Stimulated activated naive B cell treated with anti-CD40 and anti-IgM and Interleukin-4, amounts not matched to agents 10 μg/mL and 1 μg/mL and 100 μg/mL, for 72 hours (primary cell): ENCODE results near the gene PEX1.
"Not testable (repeated sequence)": the region's sequence is repeated elsewhere in the genome, so short reads cannot be mapped to it uniquely, and the experiment has no call there.

Experiments
- ATAC-seq, 2 donors: fragments of 150-1000 bp; cut with Tn5 transposase; replicated peaks; 2 replicates each; pipeline ENCODE4 v1.10.0; 2021; ENCODE audit warnings: moderate library complexity in 1 of 2
- DNase-seq: peaks from one replicate; pipeline ENCODE4 v3.0.0; 2021
- H3K27ac Mint-ChIP-seq: one replicate; pipeline ENCODE4 v1.8.0; 2022; ENCODE audit warnings: mild to moderate bottlenecking, mixed read lengths
- H3K27me3 Mint-ChIP-seq, 2 donors: one replicate each; pipeline ENCODE4 v1.8.0; 2022; ENCODE audit warnings: mixed read lengths in 2 of 2
- H3K36me3 Mint-ChIP-seq, 2 donors: one replicate each; pipeline ENCODE4 v1.8.0; 2022; ENCODE audit warnings: mixed read lengths in 2 of 2, mild to moderate bottlenecking in 1 of 2
- H3K4me1 Mint-ChIP-seq, 2 donors: one replicate each; pipeline ENCODE4 v1.8.0; 2022; ENCODE audit warnings: mixed read lengths in 2 of 2, mild to moderate bottlenecking in 1 of 2
- H3K4me3 Mint-ChIP-seq, 2 donors: one replicate each; pipeline ENCODE4 v1.8.0; 2022; ENCODE audit warnings: mild to moderate bottlenecking in 2 of 2, mixed read lengths in 2 of 2, moderate library complexity in 1 of 2
- H3K9me3 Mint-ChIP-seq, 2 donors: one replicate each; pipeline ENCODE4 v1.8.0; 2022; ENCODE audit warnings: mixed read lengths in 2 of 2, mild to moderate bottlenecking in 1 of 2

PEX1 gene

GRCh38 chr7:92528188-92528957 is at the start of gene PEX1, which contains the start of gene RBM48:
Gene PEX1 (minus strand): TSS chr7:92528520. CDS start chr7:92528435, 85 bp downstream.
Gene RBM48 (plus strand): TSS chr7:92528795. CDS start chr7:92528814, 19 bp downstream.
- Mint-ChIP-seq H3K9me3 (no peaks in the 10 kb centered on the region), H3K36me3 (peaks cover 15 to 21% of the 10 kb centered on the region in 2 donors), H3K4me3 (peak within 1 kb of the TSS; percentile 87 to 91), H3K4me1 (peaks cover 9 to 12% of the 10 kb centered on the region in 2 donors), H3K27ac (peak within 1 kb of the TSS; percentile 96), H3K27me3 (no peaks in the 10 kb centered on the region)
- DNase-seq (peak; percentile 96), ATAC-seq (peak; percentile 91 to 94)

- no peak overlapping the region for H3K4me3 Mint-ChIP-seq
- no peaks in the 10 kb centered on the region for H3K9me3 Mint-ChIP-seq
- peaks cover 0 to 4% of the 10 kb centered on the region in 2 donors for H3K4me1 Mint-ChIP-seq
- ATAC-seq (no peak), DNase-seq (no peak)
- H3K27me3 Mint-ChIP-seq = no peaks in the 10 kb centered on the region
- no peak overlapping the region for H3K27ac Mint-ChIP-seq
- H3K36me3 Mint-ChIP-seq = peaks cover 18 to 35% of the 10 kb centered on the region in 2 donors
Observed at GRCh38 chr7:92576296-92576695, 48.0 kb upstream of the PEX1 start.

GRCh38 chr7:92569137-92569536 is 40.8 kb upstream of the PEX1 start:
- ATAC-seq (no peak), DNase-seq (no peak)
- Mint-ChIP-seq H3K9me3 (no peaks in the 10 kb centered on the region), H3K27ac (no peak overlapping the region), H3K4me3 (no peak overlapping the region), H3K27me3 (no peaks in the 10 kb centered on the region), H3K4me1 (peaks cover 0 to under 1% of the 10 kb centered on the region in 2 donors), H3K36me3 (peaks cover 28 to 31% of the 10 kb centered on the region in 2 donors)

GRCh38 chr7:92567460-92567859 is 39.1 kb upstream of the PEX1 start:
- ATAC-seq (no peak), DNase-seq (no peak)
- no peak overlapping the region for H3K4me3 Mint-ChIP-seq
- no peaks in the 10 kb centered on the region for H3K27me3 Mint-ChIP-seq
- no peaks in the 10 kb centered on the region for H3K9me3 Mint-ChIP-seq
- peak overlapping the region; percentile 59 for H3K27ac Mint-ChIP-seq
- peaks cover 30 to 39% of the 10 kb centered on the region in 2 donors for H3K36me3 Mint-ChIP-seq
- H3K4me1 Mint-ChIP-seq = no peaks in the 10 kb centered on the region

GRCh38 chr7:92563345-92563744 is 35.0 kb upstream of the PEX1 start:
- Mint-ChIP-seq H3K27ac (no peak overlapping the region), H3K4me3 (no peak overlapping the region), H3K27me3 (no peaks in the 10 kb centered on the region), H3K4me1 (no peaks in the 10 kb centered on the region), H3K9me3 (no peaks in the 10 kb centered on the region), H3K36me3 (peaks cover 22 to 30% of the 10 kb centered on the region in 2 donors)
- ATAC-seq = no peak
- DNase-seq = no peak

GRCh38 chr7:92560602-92561001 is 32.3 kb upstream of the PEX1 start:
- ATAC-seq = no peak
- Mint-ChIP-seq H3K36me3 (peaks cover 16 to 34% of the 10 kb centered on the region in 2 donors), H3K27ac (peak overlapping the region; percentile 51), H3K4me1 (no peaks in the 10 kb centered on the region), H3K27me3 (no peaks in the 10 kb centered on the region), H3K9me3 (no peaks in the 10 kb centered on the region), H3K4me3 (no peak overlapping the region)
- DNase-seq = no peak

GRCh38 chr7:92557808-92558362 is 29.6 kb upstream of the PEX1 start:
- Mint-ChIP-seq H3K4me3 (no peak overlapping the region), H3K4me1 (no peaks in the 10 kb centered on the region), H3K9me3 (no peaks in the 10 kb centered on the region), H3K36me3 (peaks cover 8 to 16% of the 10 kb centered on the region in 2 donors), H3K27ac (peak overlapping the region; percentile 14), H3K27me3 (no peaks in the 10 kb centered on the region)
- no peak for ATAC-seq
- no peak for DNase-seq

GRCh38 chr7:92557249-92557648 is 28.9 kb upstream of the PEX1 start:
- H3K27ac Mint-ChIP-seq = peak overlapping the region; percentile 7
- peaks cover 6 to 15% of the 10 kb centered on the region in 2 donors for H3K36me3 Mint-ChIP-seq
- H3K4me1 Mint-ChIP-seq = no peaks in the 10 kb centered on the region
- ATAC-seq = no peak
- H3K4me3 Mint-ChIP-seq = no peak overlapping the region
- H3K27me3 Mint-ChIP-seq = no peaks in the 10 kb centered on the region
- H3K9me3 Mint-ChIP-seq = no peaks in the 10 kb centered on the region
- no peak for DNase-seq

GRCh38 chr7:92550194-92550593 is 21.9 kb upstream of the PEX1 start:
- Mint-ChIP-seq H3K36me3 (no peaks in the 10 kb centered on the region), H3K4me3 (no peak overlapping the region), H3K4me1 (no peaks in the 10 kb centered on the region), H3K27ac (no peak overlapping the region), H3K9me3 (no peaks in the 10 kb centered on the region), H3K27me3 (peaks cover 4 to 6% of the 10 kb centered on the region in 2 donors)
- DNase-seq (no peak), ATAC-seq (no peak)

GRCh38 chr7:92547579-92547978 is 19.3 kb upstream of the PEX1 start:
- ATAC-seq = no peak
- no peaks in the 10 kb centered on the region for H3K36me3 Mint-ChIP-seq

GRCh38 chr7:92546856-92547497 is 18.7 kb upstream of the PEX1 start:
- Mint-ChIP-seq H3K4me1 (no peaks in the 10 kb centered on the region), H3K4me3 (no peak overlapping the region), H3K9me3 (peaks cover 0 to under 1% of the 10 kb centered on the region in 2 donors), H3K36me3 (no peaks in the 10 kb centered on the region), H3K27me3 (peaks cover 4 to 6% of the 10 kb centered on the region in 2 donors), H3K27ac (no peak overlapping the region)
- no peak for DNase-seq
- no peak for ATAC-seq

More at GRCh38 chr7:92547579-92547978, 19.3 kb upstream of the PEX1 start:
- H3K4me1 Mint-ChIP-seq = no peaks in the 10 kb centered on the region
- DNase-seq = no peak
- no peaks in the 10 kb centered on the region for H3K9me3 Mint-ChIP-seq
- H3K4me3 Mint-ChIP-seq = no peak overlapping the region
- no peak overlapping the region for H3K27ac Mint-ChIP-seq
- peaks cover 4 to 6% of the 10 kb centered on the region in 2 donors for H3K27me3 Mint-ChIP-seq

GRCh38 chr7:92545116-92545515 is 16.8 kb upstream of the PEX1 start:
- H3K27ac Mint-ChIP-seq, DNase-seq, ATAC-seq, H3K4me3 Mint-ChIP-seq, H3K9me3 Mint-ChIP-seq, H3K4me1 Mint-ChIP-seq, H3K36me3 Mint-ChIP-seq, H3K27me3 Mint-ChIP-seq: not testable (repeated sequence)

- DNase-seq, H3K4me3 Mint-ChIP-seq, H3K27ac Mint-ChIP-seq, H3K27me3 Mint-ChIP-seq, H3K4me1 Mint-ChIP-seq, H3K9me3 Mint-ChIP-seq, ATAC-seq: not testable (repeated sequence)
- H3K36me3 Mint-ChIP-seq = peaks cover 2 to 15% of the 10 kb centered on the region in 2 donors
Observed at GRCh38 chr7:92543542-92543941, 15.2 kb upstream of the PEX1 start.

- Mint-ChIP-seq H3K4me3 (no peak overlapping the region), H3K27me3 (no peaks in the 10 kb centered on the region), H3K27ac (no peak overlapping the region), H3K9me3 (no peaks in the 10 kb centered on the region), H3K4me1 (peaks cover 7 to 9% of the 10 kb centered on the region in 2 donors), H3K36me3 (peaks cover 29 to 55% of the 10 kb centered on the region in 2 donors)
- DNase-seq = no peak
- no peak for ATAC-seq
Observed at GRCh38 chr7:92534572-92534971, 6.3 kb upstream of the PEX1 start.

GRCh38 chr7:92528958-92529264 is 591 bp upstream of the PEX1 start:
- H3K27ac Mint-ChIP-seq = peak overlapping the region; percentile 96
- ATAC-seq (peak; percentile 3), DNase-seq (no peak)
- peaks cover 18 to 27% of the 10 kb centered on the region in 2 donors for H3K36me3 Mint-ChIP-seq
- H3K4me3 Mint-ChIP-seq = peak overlapping the region; percentile 87 to 91
- peaks cover 9 to 13% of the 10 kb centered on the region in 2 donors for H3K4me1 Mint-ChIP-seq
- no peaks in the 10 kb centered on the region for H3K27me3 Mint-ChIP-seq
- no peaks in the 10 kb centered on the region for H3K9me3 Mint-ChIP-seq
